ENCODE data around the gene SMC6.

SMC6 gene

DNA sequence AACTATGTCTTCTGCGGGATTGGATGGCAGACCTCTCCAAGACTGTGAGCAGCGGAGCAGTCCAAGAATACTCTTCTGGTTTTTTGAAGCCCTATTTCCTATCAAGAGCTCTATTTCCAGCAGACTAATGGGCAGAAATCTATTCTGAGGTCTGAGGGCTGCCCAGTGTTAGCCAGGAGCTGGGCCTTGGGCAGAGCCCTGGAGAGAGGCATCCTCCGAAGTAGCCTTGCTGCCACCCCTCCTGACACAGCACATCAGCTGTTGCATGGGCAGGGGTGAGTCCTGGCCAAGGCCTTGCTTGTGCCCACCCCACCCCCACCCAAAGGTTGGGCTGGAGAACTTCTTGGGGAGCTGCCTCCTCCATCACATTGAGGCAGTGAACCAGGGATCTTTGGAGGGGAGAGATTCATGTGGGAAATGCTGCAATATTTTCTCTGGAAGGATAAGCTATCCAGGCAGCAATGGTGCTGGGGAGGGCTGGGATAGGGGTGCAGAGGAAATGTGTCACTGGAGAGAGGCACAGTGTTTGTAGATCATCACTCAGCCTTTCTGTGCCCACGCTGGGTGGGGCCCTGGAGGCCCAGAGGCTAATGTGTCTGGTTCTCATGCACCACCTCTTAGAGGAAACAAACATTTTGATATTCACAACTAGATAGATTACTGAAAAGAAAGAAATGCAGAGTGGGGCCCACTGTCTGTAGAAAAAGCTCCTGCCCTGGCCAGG lies 108.5 kb downstream of the SMC6 start:
- no peak for DNase-seq

DNA sequence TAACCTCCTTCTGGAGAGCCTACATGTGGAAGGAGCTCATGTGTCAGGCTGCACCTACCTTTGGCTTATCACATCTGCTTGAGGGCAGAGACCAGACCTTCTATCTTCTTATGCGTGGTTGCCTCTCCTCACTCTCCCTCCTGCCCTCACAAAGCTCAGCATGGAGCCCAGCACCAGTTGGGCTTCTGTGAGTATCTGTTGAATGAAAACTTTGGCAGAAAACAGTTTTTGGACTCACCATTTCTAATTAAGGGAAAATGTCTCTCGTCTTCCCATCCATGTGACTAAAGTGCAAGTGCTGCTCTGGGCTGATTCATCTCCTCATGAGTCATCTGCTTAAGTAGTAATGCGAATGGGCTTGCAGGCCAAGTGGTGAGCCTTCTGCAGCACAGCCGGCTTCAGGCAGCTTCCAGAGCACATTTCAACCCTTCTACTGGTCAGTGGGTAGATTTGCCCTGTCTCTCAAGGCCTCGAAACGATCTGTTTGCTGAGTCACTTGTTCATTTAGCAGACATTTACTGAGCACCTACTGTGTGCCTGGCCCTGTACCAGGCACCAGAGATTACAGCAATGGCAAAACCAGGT lies 110.5 kb downstream of the SMC6 start:
- no peak for DNase-seq

DNA sequence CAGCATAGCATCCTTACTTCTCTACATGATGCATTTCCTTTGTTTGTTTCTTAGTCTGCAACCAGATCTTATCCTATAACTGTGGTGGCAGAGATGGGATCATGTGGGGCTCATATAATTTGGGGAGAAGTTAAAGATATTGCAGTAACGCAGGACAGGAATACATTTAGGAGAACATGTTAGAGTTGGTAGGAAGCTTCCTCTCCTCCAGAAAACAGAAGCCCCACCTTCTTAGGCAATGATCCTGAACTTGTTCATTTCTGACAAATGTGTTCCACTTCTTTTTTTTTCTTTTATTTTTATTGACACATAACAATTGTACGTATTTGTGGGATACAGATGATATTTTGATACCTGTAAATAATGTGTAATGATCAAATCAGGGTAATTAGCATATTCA lies 113.2 kb downstream of the SMC6 start:
- DNase-seq: no peak

DNA sequence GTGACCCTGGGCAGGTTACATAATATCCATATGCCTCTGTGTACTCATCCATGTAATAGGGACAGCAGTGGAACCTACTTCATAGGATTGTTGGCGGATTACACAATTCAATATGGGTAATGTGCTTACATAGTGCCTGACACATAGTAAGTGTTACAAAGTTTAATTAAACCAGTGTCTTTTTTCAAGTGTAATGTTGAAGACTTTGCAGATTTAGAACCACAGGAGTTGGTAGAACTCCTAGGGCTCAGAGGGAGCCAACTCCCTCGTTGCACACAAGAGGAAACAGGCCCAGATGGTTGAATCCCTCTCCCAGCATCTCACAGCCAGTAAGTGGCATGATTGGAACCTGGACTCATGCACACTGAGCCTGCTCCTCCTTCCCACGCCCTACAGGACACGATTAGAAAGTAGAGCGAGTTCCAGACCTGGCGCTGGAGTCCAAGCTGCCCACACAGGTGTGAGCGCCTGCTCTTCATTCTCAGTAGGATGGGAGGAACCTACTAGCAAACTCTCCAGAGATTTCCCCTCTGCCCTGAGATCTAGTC lies 115.3 kb downstream of the SMC6 start:
- DNase-seq: no peak

DNA sequence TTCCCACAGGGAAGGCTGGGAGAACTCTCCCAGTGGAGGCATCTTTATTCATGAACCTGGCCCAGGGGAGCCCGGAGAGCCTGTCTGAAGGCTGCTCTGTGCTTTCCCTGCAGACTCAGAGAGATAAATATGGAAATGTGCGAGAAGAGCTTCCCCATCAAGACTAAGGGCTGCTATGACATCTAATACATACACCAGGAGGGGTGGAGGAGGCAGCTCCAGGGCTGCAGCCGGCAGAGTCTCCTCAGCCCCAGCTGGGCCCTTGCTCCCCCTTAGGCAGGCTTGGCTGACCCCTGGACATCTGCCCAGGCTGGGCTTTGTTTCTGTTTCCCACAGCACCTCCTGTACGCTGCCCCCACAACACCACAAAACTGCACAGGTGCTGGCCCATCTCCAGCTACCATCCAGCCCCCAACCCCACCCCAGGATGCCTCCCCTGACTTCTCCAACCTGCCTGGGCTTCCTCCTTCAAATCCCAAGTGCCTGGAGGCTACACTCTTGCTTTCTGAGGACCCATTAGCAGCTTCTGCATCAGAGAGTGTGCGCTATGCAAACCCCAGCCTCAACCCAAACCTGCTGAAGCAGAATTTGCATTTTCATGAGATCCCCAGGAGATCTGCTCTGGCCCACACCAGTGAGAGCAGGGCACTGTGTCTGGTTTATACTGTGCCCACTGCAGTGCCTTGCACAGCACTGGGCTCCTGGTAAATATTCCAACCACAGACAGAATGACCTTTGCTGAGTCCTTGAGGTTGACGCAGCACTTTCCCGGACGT lies 116.3 kb downstream of the SMC6 start:
- no peak for DNase-seq

DNA sequence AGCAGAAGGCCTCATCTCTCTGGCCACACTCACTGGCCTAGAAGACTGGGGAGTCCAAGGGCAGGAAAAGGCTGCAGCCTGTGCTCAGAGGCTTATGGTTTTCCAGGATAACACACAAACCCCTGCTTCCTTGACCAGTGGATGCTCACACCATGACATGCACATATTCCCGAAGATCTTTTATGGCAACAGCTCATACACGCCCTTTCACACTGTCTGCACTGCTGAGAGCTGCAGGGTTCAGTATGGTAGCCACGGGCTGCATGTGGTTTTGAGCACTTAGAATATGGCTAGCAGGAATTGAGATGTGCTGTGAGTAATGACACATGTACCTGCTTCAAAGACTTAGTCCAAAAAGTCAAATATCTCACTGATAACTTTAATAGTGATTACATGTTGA lies 117.4 kb downstream of the SMC6 start:
- no peak for DNase-seq

DNA sequence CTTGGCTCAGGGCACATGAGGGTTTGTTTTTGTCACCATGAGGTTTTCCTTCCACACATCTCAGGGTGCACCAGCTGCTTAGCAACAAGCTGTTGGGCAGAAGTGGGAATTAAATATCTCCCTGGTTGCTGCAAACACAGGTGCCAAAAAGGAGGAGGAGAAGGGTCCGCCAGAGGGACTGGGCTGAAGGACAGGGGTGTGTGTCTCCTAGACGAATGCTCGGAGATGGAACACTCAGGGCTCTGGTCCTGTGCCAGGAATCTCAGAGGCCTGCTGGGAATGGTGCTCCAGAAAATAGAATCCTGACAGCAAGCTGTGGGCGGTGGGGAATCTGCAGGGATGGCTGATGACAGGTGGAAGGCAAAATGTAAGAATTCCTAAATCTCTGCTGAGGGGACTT lies 118.6 kb downstream of the SMC6 start:
- no peak for DNase-seq

DNA sequence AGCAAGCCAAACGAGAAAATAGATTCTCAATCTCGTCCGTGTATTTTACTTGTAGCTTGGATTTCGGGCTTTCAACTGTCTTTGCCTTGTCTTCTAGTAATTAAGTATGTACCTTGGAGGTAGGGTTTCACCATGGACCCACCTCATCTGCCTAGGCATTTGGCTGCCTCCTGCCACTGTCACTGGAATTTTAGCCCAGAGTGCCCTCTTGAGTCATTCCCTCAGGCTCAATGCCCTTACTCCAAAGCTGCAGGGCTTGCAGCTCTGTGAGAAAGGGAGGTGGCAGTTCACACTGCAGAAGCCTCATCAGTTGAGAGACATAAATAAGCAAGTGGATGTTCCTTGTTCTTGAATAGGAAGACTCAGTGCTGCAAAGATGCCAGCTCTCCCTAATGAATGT lies 123.5 kb downstream of the SMC6 start:
- no peak for DNase-seq

DNA sequence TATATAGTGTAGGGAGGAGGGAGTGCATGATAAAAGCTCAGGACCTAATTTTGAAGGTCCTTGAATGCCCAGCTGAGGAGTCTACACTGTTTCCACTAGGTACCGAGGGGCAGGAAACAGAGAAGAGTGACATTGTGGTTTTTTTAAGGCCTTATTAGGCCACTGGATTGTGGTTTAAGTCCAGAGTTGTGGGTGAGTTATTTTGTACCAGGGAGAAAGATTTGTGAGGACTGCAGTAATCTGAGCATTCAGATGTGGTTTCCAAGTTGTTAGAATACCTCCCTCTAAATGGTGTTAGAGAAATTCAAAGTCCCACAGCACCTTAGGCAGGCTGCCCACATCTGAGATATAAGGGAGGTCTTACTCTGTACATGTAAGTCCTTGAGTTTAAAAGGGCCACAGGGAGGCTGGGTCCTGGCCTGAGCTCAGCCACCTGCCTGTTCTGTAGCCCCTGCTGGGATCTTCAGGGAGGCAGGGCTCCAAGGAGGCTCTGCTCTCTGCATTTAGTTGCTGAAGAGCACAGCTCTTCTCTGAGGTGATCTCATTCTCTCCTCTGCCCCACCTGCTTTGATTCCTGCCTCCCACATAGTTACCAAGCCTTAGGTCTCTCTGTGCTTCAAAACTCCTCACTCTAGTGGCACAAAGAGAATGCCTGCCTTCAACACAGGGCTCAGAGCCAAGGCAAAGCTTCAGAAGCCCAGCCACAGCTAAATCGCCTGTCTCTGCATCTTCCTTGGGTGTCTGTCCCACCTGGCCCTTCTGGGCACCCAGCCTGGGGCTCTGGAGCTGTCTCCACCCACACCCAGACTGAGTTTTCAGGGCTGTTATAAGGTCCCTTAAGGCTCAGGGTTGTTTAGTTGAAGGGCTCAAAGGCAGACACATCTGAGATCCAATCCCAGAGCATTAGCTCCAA lies 125.0 kb downstream of the SMC6 start:
- no peak for DNase-seq

DNA sequence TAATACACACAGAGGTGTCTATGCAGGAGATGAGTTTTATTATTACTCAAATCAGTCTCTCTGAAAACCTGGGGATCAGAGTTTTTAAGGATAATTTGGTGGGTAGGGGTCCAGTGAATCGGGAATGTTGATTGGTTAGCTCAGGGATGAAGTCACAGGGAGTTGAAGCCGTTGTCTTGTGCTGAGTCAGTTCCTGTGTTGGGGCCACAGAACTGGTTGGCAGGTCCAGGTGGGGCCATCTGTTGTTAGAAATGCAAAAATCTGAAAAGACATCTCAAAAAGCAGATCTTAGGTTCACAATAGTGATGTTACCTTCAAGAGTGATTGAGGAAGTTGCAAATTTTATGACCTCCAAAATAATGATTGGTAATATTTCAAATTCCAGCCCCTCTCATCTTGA lies 126.2 kb downstream of the SMC6 start:
- DNase-seq: no peak

DNA sequence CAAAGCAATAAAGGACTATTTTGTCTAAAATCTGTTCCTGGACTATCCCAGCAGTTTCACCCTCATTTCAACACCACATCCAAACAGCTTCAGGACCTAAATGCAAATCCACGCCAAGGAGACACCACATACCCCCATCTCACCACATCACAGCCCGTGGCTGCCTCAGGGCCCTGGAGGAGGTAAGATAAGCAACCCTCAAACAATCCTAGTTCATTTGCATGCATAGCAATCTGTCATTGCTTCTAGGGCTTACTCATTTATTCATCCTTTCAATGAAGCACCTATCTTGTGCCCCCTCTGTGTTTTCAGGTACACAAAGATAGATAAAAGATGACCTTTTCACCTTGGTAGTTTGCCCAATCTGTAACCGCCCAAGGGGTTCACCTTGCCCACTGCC lies 126.6 kb downstream of the SMC6 start:
- no peak for DNase-seq

DNA sequence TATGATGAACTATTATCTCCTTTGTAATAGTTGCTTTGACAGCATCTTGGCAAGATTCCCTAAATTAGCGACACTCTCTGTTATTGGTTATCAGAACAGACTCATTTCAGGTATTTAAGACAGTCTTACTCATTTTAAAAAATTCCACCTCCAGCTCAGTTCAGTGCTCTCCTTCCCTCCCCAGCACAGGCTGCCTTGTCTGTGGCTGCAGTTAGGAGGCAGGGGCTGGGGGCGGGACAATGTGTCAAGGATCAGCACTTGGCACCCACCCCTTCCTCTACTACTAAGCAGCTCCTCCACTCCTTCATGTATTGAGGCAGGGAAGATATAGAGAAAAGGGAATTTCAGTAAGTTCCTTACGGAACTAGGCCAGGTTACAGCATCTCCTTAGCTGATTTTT lies 128.2 kb downstream of the SMC6 start:
- DNase-seq: no peak

DNA sequence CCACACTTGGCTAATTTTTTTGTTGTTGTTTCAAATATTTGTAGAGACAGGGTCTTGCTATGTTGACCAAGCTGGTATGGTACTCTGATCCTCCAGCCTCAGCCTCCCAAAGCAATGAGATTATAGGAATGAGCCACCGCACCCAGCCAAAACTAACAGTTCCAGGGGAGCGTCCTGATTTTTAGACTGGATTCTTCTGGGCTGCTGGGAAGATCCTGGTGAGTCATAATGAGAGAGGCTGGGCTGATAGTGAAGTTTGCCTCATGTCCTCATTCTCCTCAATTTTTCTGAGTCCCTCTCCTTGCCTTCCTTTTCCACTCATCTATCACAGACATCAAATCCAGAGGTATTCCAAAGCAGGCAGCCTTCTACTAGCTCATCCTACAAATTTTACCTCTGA lies 131.8 kb downstream of the SMC6 start:
- DNase-seq: no peak

DNA sequence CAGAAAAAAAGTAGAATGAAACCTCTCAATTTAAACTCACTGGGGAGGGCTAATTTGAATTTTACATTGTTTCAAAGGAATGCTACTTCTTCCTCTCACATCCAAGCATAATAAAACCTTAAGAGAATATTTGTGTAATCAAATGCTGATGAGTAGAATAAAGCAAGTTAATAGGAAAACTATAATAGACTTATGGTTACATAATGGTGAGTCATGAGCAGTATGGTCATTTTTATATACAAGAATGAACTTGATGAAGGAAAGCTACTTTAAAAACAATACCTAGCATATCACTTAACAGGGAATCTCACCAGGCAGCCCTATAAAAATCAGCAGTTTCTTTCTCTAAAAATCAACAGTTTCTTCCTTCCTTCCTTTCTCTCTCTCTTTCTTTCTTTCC lies 132.8 kb downstream of the SMC6 start:
- DNase-seq: no peak

DNA sequence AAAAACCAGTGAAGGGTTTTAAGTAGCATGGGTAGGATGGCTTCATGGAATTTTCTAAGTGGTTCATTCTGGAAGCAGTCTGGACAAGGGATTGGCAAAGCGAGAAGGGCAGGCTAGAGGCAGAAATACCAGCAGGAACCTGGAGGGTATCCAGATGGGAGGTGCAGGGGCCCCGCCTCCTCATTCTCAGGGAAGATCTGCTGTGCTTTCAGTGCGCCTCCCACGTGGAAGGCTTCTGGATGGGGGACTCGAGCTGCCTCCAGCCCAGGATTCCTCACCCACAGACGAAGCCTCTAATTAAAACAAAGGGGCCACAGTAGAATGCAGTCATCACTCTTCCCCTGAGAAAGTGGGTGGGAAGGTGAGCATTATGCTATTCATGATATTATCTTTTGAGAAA lies 133.3 kb downstream of the SMC6 start:
- DNase-seq: no peak

DNA sequence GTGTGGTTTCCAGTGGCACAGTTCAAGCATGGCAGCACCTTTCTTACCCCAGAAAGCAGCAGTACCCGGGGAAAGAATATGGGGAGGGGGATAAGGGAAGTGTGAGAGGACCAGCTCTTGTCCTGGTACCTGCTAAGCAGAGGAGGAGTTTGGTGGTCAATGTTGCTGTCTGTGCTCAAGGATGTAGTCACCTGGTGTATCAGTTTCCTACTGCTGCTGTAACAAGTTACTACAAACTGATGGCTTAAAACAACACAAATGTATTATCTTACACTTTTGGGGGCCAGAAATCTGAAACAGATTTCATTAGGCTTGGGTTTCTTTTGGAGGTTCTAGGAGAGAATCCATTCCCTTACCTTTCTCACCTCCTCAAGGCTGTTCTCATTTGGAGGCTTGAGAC lies 135.7 kb downstream of the SMC6 start:
- no peak for DNase-seq

DNA sequence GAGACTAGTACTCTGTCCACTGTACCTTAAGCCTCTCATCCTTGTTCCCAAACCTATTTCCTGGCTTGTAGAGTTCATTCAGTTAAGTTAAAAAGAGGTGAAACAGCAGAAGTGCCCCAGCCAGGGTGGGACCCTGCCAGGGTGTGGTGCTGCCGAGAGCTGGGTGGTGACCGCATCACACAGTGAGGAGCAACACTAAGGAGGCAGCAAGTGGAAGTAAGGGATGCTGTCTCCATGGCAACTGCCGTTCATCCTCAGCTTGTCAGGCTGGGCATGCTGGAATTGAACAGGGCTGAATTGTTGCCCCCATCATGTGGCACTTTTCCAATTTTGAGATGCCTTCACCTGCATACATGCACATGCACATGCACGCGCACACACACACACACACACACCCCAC lies 136.1 kb downstream of the SMC6 start:
- no peak for DNase-seq

DNA sequence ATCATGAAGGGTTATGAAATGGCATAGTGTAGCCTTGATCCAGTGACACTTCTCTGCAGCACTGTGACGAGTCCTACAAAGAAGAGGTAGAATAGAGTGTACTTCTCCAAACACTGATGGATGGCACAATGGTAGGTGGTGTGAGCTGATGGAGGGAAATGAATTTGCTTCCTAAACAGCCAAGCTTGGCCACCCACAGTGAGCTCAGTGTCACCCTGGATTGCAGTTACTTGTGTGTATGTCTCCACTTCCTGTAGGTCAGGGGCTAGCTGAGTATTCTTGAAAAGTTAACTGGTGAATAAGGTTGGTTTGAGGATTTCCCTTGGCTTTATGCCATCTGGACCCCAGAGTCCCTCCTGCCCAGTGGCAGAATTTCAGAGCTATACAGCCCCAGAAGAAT lies 137.2 kb downstream of the SMC6 start:
- no peak for DNase-seq

DNA sequence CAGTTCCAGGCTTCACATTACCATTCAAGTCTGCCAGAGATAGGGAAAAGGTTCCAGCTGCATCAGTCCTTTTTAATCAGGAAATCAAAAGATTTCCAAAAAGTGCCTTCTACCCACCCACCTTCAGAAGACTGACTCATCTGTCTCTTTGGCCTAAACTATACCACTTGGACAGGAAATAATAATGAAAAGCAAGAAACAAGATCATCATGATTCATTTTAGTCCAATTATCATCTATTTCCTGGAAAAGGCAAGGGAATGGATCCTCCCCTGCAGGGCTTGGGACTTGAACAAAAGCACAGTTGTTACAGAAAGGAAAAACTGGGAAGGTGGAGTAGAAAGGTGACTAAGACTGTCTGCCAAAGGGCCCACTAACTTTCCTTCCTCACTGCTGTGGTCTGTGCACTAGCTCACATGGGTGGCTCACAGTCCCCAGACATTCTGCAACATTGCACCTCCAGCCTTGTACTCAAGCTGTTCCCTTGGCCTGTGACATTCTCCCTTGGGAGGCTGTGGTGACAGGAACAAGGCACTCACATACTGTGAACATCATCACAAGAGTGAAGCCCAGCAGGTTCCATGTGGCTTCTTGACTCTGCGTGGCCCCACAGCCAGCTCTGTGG lies 137.8 kb downstream of the SMC6 start:
- DNase-seq: no peak

DNA sequence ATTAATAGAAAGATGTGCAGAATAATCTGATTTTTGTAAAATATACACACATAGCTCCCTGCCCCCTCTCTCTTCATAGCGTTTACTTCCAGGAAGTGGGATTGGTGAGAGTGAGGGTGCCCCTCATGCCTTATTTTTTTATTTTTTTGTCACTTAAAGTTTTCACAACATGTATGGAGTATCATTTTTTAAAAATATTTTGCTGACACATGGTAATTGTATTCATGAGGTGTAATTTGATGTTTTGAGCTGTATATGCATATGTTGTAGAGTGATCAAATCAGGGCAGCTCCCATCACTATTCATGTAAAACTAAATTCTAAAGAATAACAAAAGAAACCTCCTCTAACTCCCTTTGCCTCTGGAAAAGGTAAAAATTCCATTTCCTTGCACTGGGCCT lies 138.5 kb downstream of the SMC6 start:
- no peak for DNase-seq

DNA sequence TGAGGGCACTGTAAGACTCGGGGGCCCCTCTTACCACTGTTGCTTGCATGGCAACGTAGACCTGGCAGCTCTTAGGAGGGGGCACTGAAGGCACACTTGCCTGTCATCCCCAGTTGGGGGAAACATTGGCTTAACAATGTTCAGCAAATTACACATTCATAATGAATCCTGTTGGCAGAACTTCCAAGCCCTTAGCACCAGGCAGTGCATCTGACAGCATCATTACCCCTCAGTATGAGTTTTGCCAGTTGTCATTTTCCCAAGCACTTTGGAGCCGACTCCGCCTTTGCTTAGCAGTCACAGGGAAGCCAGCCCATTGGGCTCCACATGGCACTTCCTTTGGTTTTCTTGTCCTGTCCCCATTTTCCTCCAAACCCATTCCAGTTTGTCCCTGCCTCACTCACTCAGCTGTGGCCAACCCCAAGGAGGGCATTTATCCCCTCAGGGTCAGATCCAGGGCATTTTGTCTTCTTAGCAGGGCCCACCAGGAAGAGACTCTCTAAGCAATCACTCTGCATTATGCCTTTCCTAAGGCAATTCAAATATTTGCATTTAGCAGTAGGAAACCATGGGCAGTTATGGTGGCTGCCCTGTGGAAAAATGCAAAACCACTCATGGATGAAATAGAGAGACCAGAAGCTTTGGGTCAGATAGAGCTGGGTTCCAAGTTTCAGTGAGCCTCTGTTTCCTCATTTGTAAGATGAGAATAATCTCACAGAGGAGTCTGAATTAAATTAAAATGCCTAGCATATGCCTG lies 139.3 kb downstream of the SMC6 start:
- DNase-seq: no peak
